HG03025 (cell line): ENCODE data around the gene TCTA.
"Not testable (repeated sequence)": the region's sequence is repeated elsewhere in the genome, so short reads cannot be mapped to it uniquely, and the experiment has no call there.

Experiments
- ATAC-seq: cut with Tn5 transposase; IDR thresholded peaks from one replicate; pipeline ENCODE4 v1.9.1; 2021; ENCODE audit warnings: mild to moderate bottlenecking, moderate library complexity; ENCODE audit not compliant: unreplicated experiment, low FRiP score

TCTA gene

GRCh38 chr3:49411968-49412631 is at the start of gene TCTA, which contains the start of gene RHOA:
Gene TCTA (plus strand): TSS chr3:49412423. CDS start chr3:49412427, 4 bp downstream.
Gene RHOA (minus strand): TSS chr3:49411976. CDS start chr3:49375589, 36,387 bp downstream.
- peak; percentile 70 for ATAC-seq

- no peak for ATAC-seq
These were observed 49.7 kb upstream of the TCTA start for GRCh38 chr3:49362561-49362960.

- no peak for ATAC-seq
These were observed 41.5 kb upstream of the TCTA start for GRCh38 chr3:49370585-49371290.

- ATAC-seq = no peak
These were observed 40.3 kb upstream of the TCTA start for GRCh38 chr3:49371946-49372345.

- ATAC-seq = no peak
These were observed 34.7 kb upstream of the TCTA start for GRCh38 chr3:49377483-49377882.

GRCh38 chr3:49378249-49378895 is 33.9 kb upstream of the TCTA start:
- no peak for ATAC-seq

DNA sequence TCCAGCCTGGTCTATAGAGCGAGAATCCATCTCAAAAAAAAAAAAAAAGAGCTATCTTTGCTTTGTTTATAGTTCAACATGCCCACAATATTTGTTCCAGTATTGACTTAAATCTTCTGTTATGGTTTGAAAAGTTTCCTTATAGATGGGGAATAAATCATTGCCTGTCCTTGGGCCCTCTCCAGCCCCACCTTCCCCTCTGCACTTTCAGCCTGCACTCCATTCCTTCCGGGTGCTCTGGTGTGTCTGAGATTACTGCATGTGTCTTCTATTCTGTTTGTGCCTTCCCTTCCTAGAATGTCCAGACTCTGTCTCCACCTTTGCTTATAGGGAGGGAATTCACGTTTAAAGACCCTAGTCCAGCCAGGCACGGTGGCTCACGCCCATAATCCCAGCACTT is 28.8 kb upstream of the TCTA start:
- no peak for ATAC-seq

DNA sequence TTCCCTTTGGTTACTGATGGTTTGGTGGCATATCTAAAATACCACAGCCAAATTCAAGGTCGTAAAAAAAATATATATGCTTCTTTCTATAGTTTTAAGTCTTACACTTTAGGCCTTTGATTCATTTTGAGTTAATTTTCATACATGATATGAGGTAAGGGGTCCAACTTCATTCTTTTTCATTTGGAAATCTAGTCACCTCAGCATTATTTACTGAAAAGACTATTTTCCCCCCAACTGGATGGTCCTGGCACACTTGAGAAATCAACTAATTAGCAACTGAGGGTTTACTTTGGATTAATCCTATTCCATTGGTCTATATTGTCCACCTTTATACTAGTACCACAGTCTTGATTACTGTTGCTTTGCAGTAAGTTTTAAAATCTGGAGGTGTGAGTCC is 26.6 kb upstream of the TCTA start:
- ATAC-seq = no peak

DNA sequence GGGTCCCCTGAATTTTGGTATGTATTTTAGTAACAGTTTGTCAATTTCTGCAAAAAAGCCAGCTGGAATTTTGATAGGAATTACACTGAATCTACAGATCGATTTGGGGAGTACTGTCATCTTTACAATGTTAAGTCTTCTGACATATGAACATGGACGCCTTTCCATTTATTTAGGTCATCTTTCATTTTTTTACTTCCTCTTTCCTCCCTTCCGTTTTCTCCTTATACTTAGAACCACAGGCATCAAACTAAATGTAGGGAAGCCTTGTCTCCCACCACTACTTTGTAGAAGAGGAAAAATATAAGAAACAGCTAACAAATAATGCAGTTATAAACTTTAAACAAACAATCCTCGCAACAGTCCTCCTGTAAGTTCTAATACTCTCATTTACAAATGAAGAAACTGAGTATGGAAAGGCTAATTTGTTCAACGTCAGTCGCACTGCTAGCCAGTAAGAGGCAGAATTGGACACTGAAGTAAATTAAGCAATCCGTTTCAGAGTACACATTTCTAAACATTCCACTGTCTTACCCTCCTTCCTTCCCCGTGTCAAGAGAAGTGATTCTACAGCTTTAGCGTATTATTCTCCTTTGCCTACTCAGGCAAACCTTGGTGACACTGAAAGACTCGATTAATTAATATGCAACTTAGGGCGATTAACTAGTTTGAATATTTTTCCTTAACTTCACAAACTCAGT is 26.0 kb upstream of the TCTA start:
- no peak for ATAC-seq

DNA sequence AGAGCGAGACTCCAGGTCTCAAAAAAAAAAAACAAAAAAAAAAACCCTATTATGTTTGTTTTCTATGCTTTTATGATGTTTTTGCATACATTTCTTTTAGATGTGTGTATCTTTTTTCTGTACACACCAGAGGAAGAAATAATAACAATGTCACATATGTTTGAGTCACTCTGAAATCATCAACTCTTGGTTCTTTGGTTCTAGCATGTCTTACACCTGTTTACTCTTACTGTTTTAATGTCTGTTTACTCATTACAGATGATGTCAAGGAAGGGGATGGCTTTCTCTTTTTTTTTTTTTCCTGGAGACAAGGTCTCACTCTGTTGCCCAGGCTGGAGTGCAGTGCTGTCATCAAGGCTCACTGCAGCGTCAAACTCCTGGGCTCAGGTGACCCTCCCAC is 24.5 kb upstream of the TCTA start:
- no peak for ATAC-seq

GRCh38 chr3:49388289-49388820 is 23.9 kb upstream of the TCTA start:
- no peak for ATAC-seq

- ATAC-seq = no peak
These were observed 22.9 kb upstream of the TCTA start for GRCh38 chr3:49389297-49389696.

DNA sequence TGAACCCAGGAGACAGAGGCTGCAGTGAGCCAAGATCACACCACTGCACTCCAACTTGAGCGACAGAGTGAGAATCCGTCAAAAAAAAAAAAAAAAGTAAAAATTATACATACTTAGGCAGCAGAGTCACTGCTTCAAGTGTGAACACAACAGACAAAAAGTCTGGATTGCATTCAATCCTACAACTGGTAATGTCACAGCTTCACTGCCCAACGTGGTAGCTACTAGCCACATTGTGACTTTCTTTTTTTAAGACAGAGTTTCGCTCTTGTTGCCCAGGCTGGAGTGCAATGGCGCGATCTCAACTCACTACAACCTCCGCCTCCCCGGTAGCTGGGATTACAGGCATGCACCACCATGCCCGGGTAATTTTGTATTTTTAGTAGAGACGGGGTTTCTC is 20.9 kb upstream of the TCTA start:
- not testable (repeated sequence) for ATAC-seq

DNA sequence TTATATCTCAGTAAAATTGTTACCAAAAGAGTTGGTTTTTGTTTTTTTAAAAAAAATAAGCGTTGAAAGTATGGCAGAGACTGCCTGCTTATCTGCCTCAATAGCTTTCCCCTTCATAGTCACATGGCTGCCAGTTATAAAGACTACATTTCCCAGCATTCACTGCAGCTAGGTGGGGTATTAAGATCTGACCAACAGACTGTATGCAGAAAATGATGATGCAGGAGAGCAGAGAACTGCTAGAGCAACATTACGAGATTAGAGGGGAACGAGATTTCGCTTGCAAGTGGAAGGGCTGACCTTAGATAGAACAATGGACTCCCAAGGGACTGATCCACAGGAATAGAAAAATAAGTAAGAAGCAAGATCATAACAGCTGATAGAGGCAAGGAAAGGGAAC is 14.8 kb upstream of the TCTA start:
- ATAC-seq = no peak

- ATAC-seq = no peak
These were observed 12.8 kb upstream of the TCTA start for GRCh38 chr3:49399461-49399860.

GRCh38 chr3:49401766-49402165 is 10.5 kb upstream of the TCTA start:
- ATAC-seq = no peak

DNA sequence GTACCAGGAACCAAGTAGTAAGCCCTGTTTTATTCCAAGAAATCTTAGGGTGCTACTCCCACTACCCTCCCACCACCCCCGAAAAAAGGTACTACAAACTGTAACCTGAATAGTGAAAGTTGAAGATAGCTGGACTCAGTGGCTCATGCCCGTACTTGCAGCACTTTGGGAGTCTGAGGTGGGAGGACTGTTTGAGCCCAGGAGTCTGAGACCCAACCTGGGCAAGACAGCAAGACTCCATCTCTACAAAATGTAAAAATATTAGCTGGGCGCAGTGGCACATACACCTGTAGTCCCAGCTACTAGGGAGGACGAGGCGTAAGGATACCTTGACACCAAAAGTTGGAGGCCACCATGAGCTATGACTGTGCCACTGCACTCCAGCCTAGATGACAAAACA is 8.3 kb upstream of the TCTA start:
- ATAC-seq = no peak

GRCh38 chr3:49405570-49405969 is 6.7 kb upstream of the TCTA start:
- not testable (repeated sequence) for ATAC-seq

GRCh38 chr3:49406571-49407565 is 5.4 kb upstream of the TCTA start:
- ATAC-seq = no peak
